HCEC 1CT (cell line): Measurements from ENCODE around the gene CRYAA.
A peak's percentile ranks its signal among the peaks of the same experiment; 100 is the strongest.
"Not testable (repeated sequence)": the region's sequence is repeated elsewhere in the genome, so short reads cannot be mapped to it uniquely, and the experiment has no call there.

Source experiments
- DNase-seq: peaks from one replicate; pipeline ENCODE4 v3.0.0-alpha.2; 2017

Gene CRYAA

DNA sequence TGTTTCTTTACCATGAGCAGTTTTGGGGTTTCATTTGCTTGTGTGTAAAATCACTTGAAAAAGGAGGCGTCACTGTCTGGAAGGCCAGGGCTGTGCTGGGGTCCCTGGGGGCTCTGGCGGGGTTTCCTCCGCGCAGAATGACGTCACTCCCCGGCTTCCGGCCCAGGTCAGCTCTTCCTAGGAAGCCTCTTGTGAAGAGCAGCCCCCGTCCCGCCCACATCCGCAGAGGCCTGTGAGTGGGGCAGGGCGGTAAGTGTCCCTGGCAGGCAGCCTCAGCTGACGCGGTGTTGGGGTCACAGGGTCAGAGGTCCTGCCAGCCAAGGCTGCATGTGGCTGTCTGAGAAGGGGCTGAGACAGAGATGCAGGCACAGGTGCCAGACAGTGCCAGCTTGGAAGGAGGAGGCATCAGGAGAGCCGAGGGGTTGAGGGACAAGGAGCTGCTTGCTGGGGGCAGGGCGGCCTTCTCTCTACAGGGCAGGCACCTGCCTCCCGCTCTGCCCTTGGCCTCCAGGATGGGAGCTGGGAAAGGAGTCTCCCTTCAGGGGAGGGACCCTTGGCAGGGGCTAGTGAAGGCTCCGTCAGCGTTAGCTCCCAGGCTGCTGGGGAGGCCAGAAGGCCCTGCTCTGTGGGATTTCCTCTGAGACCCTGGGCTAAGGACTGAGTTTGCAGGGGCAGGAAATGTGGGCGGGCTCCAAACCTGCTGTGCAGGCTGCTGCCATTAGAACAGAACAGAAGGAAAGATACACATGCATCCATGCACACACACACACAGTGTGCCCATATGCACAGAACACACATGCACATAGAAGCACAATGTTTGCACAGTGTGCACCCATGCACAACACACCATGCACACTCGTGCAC lies 8.5 kb downstream of the CRYAA start:
- not testable (repeated sequence) for DNase-seq

DNA sequence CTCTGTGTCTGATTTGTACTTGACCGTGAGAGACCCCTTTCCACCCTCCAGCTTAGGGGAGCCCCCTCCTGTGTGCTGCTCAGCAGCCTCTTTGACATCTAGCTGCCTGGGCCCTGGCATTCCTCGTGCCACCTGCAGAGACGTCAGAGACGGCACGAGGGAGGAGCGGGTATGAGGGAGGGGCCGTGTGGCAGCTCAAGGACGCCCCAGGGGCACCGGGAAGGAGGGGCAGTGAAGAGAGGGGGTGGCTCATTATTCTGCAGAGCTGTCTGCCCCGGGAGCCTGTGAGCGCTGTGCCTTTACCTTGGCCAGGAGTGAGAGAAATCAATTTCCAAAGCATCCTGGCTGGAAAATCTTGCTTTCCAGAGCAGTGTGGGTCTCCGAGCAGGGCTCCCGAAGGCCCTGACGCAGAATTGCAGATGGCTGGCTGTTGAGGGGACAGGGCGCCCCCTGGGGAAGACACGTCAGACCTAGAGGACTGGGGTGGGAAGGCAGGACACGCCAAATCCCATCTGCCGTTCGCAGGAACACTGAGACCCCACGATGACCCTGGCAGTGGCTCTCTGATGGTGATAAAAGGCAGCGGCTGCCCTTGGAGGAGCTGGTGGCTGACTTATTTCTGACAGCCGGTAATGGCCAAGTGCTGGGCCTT lies 9.5 kb downstream of the CRYAA start:
- DNase-seq, result not testable (repeated sequence)

DNA sequence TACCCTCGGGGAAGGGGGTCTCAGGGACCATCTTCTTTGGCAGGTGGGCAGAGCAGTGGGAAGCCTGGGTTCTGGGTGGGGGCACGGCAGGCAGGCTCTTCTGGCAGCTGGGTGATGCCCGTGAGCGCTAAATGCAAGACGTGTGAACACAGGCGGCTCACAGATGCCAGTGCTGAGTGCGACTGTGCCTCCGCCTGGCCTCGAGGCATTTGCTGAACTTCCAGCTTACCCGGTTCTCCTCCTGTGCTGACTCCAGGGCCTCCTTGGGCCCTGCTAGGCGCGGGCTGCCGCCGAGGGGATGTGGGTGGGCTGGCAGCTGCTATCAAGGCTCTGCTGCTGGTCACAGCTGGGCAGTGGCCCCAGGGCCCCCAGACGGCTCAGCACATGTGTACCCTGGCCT lies 12.2 kb downstream of the CRYAA start:
- not testable (repeated sequence) for DNase-seq

DNA sequence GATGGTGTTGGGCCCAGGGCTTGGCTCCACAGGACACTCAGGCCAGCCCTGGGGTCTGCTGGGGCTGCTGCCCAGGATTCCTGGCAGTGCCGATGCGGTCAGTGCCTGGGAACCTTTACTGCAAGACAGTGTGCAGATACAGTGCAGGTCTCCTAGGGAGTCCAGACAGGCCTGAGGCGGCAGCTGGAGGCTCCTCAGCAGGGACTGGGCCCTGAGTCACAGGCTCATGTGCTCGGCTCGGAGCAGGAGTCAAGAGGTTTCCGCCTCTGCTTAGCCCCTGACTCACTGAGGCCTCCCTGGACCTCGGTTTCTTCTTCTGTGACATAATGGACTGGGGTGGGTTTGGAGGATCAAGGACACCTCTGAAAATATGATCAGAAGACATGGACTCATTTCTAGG lies 18.5 kb downstream of the CRYAA start:
- DNase-seq, result not testable (repeated sequence)

DNA sequence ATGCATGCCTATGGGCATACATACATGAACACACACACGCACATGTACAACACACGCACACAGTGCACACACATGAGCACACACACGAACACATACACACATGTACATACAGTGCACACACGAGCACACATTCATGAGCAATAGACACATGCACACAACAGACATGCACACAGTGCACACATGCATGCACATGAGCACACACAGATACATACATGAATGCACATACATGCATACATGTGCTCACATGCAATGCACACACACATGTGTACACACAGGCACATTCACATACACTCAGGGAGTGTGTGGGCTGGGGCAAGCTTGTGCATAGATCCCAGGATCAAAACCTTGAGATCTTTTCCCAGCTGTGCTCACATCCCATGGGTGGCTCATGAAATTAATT lies 18.9 kb downstream of the CRYAA start:
- DNase-seq, result no peak

DNA sequence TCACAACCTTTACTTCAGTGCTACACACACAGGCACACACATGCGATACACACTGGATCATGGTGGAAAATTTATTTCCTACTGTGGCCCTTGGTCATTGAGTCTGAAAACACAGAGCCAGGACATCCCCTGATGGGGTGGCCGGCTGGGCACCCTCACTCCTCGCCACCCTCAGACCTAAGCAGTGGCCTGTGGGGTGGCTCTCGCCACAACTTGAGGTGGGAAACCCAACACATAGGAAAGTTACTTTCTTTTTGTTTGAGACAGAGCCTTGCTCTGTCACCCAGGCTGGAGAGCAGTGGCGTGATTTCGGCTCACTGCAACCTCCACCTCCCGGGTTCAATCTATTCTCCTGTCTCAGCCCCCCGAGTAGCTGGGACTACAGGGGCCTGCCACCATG lies 19.4 kb downstream of the CRYAA start:
- DNase-seq, result no peak

DNA sequence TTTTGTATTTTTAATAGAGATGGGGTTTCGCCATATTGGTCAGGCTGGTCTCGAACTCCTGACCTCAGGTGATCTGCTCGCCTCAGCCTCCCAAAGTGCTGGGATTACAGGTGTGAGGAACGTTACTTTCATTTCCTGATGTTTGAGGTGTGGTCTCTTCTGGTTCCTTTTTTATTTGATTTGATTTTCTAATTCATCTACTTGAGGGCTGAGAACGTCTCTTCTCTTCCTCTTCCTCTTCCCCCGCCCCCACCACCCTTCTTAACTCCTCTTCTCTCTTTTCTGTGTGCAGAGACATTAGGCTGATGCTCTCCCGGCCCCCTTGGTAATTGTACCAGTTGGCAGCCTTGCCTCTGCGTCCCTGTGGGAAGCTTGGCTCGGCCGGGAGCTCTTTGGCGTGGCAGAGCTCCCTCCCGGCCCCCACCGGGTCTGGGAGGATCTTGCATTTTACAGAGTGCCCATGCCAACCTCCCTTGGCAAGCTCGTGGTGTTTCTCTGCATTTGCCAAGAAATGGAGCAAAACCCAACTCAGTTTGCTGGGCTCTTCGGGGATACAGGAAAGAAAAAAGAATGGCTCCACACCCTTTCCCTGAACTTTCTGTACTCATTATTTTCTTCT lies 19.9 kb downstream of the CRYAA start:
- no peak for DNase-seq

DNA sequence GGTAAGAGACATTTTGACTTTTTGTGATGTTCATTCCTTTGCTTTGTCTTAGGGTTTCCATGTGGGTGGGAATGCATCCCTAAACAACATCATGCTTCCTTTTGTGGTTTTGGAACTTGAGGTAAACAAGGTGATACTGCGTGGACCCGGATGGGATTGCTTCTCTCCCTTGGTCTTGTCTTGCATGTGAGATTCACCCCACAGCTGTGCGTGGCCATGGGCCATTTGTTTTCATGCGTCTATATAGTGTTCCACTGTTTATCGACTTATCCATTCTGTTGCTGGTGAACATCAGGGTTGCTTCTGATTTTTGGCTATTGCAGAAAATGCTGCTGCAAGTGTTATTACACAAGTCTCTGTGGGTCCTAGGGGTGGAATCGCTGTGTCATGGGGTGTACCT lies 21.1 kb downstream of the CRYAA start:
- no peak for DNase-seq

DNA sequence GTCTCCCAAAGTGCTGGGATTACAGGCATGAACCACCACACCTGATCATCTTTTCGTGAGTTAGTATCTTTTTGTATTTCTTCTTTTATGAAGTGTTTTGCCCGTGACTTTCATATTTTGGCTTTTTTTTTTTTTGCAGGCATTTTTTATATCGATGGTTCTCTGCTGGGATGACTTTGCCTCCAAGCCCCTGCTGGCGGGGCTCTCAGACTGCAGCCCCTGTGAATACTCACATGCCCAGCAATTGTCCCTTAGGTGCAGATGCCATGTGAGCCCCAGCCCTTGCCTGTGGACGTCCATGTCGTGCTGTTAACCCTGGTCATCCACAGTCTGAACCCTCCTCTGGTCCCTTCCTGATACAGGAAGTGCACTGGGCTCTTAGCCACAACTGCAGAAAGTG lies 21.7 kb downstream of the CRYAA start:
- DNase-seq, result no peak

DNA sequence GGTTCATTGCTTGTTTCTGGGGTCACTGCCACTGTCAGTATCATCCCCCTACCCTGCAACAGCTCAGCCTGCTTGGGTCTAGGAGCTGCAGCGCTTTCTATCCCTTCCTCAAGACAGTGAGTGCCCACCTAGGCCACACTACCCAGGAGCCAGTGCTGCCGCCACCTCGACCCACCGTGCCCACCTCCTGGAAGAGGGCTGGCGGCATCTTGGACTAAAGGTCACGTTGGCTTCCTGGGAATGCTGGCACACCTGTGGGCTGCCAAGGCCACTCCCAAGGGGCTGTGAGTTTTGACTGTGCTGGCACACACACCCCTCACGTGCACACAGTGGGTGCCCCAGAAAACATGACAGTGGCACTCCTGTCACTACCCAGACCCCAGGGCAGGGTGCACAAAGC lies 22.1 kb downstream of the CRYAA start:
- no peak for DNase-seq

DNA sequence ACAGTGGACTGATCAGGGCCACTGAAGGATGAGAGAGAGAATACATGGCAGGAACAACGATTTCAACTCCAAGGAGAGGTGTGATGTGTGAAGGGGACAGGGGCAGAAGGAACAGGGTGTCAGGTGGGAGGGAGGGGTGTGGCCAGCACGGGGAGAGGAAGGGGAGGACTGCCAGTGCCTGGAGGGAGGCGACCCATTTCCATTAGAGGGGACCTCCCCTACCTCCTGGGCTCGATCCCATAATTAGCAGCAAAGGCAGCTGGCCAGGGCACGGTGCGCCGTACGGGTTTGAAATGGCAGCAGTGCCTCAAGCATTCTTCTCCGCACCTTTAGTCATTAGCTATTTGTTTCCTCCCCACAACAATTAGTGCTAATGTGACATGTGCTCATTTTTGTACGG lies 22.7 kb downstream of the CRYAA start:
- DNase-seq, result no peak

DNA sequence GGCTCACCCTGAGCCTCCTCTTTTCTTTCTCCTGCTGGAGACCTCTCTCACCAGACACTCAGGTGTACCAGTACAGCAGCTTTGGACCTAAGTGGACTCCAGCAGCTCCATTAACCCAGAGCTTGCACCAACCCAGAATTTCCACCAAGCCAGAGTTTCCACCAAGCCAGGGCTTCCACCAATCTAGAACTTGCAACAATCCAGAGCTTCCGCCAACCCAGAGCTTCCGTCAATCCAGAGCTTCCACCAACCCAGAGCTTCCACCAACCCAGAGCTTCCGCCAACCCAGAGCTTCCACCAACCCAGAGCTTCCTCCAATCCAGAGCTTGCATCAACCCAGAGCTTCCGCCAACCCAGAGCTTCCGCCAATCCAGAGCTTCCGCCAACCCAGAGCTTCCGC lies 23.2 kb downstream of the CRYAA start:
- no peak for DNase-seq

DNA sequence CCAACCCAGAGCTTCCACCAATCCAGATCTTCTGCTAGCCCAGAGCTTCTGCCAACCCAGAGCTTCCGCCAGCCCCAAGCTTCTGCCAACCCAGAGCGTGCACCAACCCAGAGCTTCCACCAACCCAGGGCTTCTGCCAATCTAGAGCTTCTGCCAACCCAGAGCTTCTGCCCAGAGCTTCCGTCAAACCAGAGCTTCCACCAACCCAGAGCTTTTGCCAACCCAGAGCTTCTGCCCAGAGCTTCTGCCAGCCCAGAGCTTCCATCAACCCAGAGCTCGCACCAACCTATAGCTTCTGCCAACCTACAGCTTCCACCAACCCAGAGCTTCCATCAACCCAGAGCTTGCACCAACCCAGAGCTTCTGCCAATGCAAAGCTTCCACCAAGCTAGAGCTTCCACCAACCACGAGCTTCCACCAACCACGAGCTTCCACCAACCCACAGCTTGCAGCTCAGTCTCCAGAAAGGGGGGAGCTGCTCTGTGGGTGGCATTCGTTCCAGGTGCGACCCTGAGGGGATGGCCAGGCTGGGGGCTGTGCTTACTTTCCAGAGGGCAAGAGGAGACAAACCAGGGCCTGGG lies 23.8 kb downstream of the CRYAA start:
- no peak for DNase-seq

DNA sequence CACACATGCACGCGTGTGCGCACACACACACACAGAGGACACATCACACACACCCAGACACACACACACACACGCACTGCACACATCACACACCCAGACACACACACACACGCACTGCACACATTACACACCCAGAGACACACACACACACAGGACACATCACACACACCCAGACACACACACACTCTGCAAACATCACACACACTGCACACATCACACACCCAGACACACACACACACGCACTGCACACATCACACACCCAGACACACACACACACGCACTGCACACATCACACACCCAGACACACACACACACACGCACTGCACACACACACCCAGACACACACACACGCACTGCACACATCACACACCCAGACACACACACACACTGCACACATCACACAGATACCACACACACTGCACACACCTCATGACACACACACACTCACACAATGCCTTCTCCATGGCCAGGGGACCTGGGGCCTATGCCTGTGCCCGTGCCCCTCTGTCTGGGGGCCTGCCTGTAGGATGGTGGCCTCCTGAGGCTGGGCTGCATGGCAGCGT lies 24.4 kb downstream of the CRYAA start:
- no peak for DNase-seq

DNA sequence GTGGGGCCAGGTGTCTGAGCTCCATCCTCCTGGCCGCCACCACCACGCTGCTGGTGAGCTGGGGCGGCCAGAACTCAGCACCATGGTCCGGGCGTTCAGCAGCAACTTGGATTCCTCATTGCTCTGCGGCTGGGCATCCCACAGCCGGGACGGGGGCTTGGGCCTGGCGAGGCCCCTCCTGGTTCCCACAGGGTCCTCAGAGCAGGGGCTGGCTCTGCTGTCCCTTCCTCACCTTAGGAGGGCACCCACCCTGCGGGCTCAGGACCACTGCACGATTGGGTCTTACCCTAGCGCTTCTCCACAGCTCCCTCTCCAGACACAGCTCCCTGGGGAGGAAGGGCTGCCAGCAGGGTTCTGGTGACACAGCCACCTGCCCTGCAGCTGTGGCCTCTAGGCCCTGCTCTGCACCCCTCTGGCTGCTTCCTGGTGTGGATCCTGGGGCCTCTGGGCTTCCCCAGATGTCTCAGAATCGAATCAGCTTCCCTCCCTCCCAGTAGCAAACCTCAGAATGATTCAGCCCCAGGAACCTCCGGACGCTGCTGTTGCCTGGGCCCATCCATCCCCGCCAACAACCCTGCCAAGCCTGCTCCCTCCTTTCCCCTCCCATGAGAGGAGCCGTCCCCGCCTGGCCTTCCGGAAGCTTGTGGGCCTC lies 25.0 kb downstream of the CRYAA start:
- DNase-seq, result peak; percentile 72

DNA sequence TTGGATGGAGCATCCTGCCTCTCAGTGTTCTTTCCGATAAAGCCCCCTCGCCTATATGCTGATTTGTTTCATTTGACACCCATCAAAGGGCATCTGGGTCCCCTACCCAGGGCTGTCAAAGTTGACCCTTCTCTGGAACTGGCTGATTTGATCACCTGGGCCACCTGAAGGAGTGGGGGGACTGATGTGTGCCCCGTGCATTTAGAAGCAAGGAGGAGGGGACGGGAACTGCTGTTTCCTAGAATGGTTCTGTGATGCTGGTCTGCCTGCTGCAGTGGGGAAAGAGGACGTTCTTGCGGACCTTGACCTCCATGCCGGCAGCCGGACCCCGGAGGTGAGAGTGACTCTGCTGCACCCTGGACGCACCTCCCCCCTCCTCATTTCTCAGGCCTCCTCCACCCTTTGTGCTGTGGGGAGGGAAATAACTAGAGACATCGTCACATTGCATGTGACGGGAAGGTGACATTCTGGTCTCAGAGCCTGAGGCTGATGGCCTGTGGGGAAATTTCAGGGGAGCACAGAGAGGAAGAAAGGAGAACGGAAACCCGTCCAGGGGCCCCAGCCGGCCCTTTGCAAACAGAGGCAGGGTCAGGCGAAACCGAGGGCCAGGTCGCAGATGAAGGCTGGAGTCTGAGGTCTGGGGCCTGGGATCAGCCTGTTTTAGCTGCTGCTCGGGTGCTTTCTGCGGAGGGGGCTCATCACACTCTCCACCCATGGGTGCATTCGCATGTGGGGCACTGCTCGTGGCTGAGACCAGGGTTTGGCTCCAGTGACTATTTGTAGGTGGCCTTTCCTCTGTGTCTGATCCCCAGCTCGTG lies 25.7 kb downstream of the CRYAA start:
- DNase-seq, result no peak

DNA sequence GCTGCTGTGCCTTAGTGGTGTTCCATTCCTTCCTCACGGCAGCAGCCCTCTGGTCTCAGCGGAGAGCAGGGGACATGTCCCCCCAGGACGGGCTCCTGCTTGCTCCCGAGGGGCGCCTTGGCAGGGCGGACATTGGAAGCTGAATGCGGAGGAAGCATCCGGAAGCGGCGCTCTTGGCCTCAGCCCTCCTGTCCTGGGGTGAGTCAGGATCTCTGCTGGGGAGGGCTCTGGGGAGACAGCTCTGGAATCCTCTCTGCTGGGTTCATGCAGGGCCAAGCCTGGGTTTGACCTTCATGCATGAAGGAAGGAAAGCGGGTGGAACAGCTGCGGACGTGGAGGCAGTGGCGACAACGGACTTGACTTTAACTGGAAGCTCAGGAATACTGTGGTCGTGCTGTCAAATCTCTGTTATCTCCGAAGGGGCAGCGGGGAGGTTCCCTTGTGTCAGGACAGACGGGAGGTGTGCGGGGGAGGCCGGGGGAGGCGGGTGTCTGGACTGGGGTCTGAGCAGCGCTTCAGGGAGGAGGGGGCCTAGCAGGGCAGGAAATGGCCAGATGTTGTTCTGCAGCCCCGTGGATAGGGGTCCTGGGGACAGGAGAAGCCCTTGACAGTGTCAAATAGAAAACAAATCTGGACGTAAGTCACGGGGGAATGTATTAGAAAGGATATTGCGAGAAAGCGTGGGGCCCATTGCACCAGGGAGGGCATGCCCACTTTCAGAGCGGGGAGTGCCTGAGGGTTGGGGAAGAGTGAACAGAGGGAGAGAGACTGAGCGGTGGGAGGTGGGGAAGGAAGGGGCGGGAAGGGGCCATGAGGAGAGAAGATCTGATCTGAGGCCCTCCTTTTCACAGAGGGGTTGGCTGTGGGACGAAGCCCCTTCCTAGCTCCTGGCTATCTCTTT lies 26.6 kb downstream of the CRYAA start:
- DNase-seq, result no peak

DNA sequence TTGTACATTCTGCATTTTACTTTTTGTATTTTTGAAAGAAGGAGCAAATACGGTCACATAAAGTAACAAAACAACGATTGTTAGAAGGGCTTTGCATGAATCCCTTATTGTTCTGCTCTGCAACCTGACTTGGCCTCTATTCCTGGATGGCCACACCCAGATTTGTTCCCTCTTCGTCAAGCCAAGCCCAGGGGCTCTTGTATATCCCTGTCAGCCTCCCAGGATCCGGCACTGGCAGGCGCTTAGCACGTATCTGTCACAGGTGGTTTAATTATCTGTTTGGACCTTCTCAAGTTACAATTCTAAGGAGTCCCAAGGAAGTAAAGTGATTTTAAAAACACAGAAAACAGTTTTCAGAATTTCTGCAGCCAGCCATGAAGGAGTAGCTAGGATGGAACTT lies 28.0 kb downstream of the CRYAA start:
- DNase-seq, result no peak

DNA sequence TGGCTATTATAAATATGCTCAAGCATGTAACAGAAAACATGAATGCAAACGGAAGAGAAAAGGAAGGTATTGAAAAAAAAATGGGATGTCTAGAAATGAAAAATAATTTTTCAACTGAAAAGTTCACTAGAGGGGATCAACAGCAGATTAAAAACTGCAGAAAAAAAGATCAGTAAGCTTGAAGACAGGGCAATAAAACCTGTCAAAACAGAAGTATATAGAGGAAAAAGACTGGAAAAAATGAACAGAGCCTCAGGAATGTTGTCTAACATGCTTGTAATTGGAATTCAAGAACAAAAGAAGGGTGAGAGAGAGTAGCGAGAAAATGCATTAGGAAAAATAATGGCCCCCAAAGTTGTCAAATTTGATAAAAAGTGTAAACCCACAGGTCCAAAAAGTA lies 29.6 kb downstream of the CRYAA start:
- no peak for DNase-seq

DNA sequence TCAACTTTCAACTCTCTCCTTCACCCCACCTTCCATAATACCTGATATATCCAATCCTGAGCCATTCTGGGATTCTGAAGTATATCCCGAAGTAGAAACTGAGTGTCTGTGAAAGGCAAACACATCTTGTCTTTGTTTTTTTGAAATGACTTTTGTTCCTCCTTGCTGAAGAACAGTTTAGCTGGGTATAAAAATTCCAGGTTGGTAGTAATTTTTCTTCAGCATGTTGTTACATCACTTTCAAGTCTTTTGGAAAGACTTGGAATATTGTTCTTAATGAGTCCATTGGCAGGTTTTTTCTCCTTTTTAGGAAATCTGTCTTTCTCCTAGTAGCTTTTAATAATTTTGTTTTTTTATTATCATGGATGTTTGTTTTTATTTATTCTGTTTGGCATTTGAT lies 32.7 kb downstream of the CRYAA start:
- no peak for DNase-seq

DNA sequence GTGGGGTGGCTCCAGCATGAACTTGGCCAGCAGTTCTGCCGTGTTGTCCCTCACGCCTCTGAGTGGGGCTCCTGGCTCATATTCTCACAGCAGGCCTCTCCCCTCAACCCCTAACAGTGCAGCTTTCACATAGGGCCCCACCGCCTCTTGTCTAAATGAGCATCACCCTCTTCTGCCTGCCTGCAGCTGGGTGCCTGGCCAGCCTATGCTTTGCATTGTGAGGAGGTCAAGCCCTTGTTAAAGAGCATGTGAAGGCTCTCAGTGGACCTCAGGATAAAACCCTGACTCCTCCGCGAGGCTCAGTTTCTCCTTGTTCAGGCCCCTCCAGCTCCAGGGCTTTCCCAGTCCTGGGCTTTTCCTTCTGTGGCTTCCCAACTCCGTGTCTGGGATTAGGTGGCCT lies 34.8 kb downstream of the CRYAA start:
- DNase-seq, result no peak
